Measurements from ENCODE around the gene ZNF24.

Gene ZNF24

GRCh38 chr18:35352778-35353177 is 8.6 kb upstream of the ZNF24 start:
- Histone ChIP-seq H3K9me3 (ENCODE audit: insufficient read depth, low read length, severe bottlenecking) (peaks cover 12% of the 10 kb centered on the region), H3K4me2 (ENCODE audit: insufficient read depth, low read length) (no peak overlapping the region), H3K27me3 (ENCODE audit: insufficient read depth, low read length, poor library complexity) (no peaks in the 10 kb centered on the region)

GRCh38 chr18:35352283-35352682 is 8.1 kb upstream of the ZNF24 start:
- no peaks in the 10 kb centered on the region for H3K79me2 ChIP-seq (ENCODE audit: insufficient read depth, low read length)
- H3K4me2 ChIP-seq (ENCODE audit: insufficient read depth, low read length) = no peak overlapping the region
- TF ChIP-seq EZH2 (IDR thresholded peaks at IDR 0.05; ENCODE audit: borderline replicate concordance, low read depth, low read length, severe bottlenecking) (no peak), CTCF (IDR thresholded peaks at IDR 0.05; ENCODE audit: borderline replicate concordance, extremely low read depth, low read length, poor library complexity, severe bottlenecking) (no peak)
- no peak overlapping the region for H3K9ac ChIP-seq (ENCODE audit: low read depth, low read length)
- H4K20me1 ChIP-seq (ENCODE audit: insufficient read depth, low read length) = no peaks in the 10 kb centered on the region
- H3K9me3 ChIP-seq (ENCODE audit: insufficient read depth, low read length, severe bottlenecking) = peaks cover 12% of the 10 kb centered on the region
- H3K36me3 ChIP-seq (ENCODE audit: insufficient read depth, low read length) = no peaks in the 10 kb centered on the region
- no peaks in the 10 kb centered on the region for H3K4me1 ChIP-seq (ENCODE audit: insufficient read depth, low read length)
- no peak overlapping the region for H2AFZ ChIP-seq (ENCODE audit: low read depth, low read length)
- no peaks in the 10 kb centered on the region for H3K27me3 ChIP-seq (ENCODE audit: insufficient read depth, low read length, poor library complexity)
- ATAC-seq (ENCODE audit: insufficient read depth, low read depth) (no peak), DNase-seq (no peak)
- H3K4me3 ChIP-seq (ENCODE audit: low read depth in 1 of 2, low read length in 2 of 2) = no peak overlapping the region
- no peak overlapping the region for H3K27ac ChIP-seq (ENCODE audit: low read length)

More at GRCh38 chr18:35352778-35353177, 8.6 kb upstream of the ZNF24 start:
- Histone ChIP-seq H3K4me1 (ENCODE audit: insufficient read depth, low read length) (no peaks in the 10 kb centered on the region), H4K20me1 (ENCODE audit: insufficient read depth, low read length) (no peaks in the 10 kb centered on the region), H3K27ac (ENCODE audit: low read length) (no peak overlapping the region), H3K9ac (ENCODE audit: low read depth, low read length) (no peak overlapping the region), H3K79me2 (ENCODE audit: insufficient read depth, low read length) (no peaks in the 10 kb centered on the region), H3K36me3 (ENCODE audit: insufficient read depth, low read length) (no peaks in the 10 kb centered on the region), H2AFZ (ENCODE audit: low read depth, low read length) (no peak overlapping the region), H3K4me3 (ENCODE audit: low read depth in 1 of 2, low read length in 2 of 2) (no peak overlapping the region)
- DNase-seq = no peak
- TF ChIP-seq CTCF (IDR thresholded peaks at IDR 0.05; ENCODE audit: borderline replicate concordance, extremely low read depth, low read length, poor library complexity, severe bottlenecking) (no peak), EZH2 (IDR thresholded peaks at IDR 0.05; ENCODE audit: borderline replicate concordance, low read depth, low read length, severe bottlenecking) (no peak)
- no peak for ATAC-seq (ENCODE audit: insufficient read depth, low read depth)

GRCh38 chr18:35348001-35348400 is 3.8 kb upstream of the ZNF24 start:
- DNase-seq (no peak), ATAC-seq (ENCODE audit: insufficient read depth, low read depth) (no peak)
- Histone ChIP-seq H2AFZ (ENCODE audit: low read depth, low read length) (no peak overlapping the region), H4K20me1 (ENCODE audit: insufficient read depth, low read length) (peaks cover 8% of the 10 kb centered on the region), H3K79me2 (ENCODE audit: insufficient read depth, low read length) (peaks cover 16% of the 10 kb centered on the region), H3K9ac (ENCODE audit: low read depth, low read length) (no peak overlapping the region), H3K36me3 (ENCODE audit: insufficient read depth, low read length) (peaks cover 3% of the 10 kb centered on the region; the same call in 1 of the 2 replicates), H3K27me3 (ENCODE audit: insufficient read depth, low read length, poor library complexity) (no peaks in the 10 kb centered on the region), H3K4me1 (ENCODE audit: insufficient read depth, low read length) (peaks cover 15% of the 10 kb centered on the region), H3K4me2 (ENCODE audit: insufficient read depth, low read length) (no peak overlapping the region), H3K27ac (ENCODE audit: low read length) (no peak overlapping the region), H3K4me3 (ENCODE audit: low read depth in 1 of 2, low read length in 2 of 2) (no peak overlapping the region), H3K9me3 (ENCODE audit: insufficient read depth, low read length, severe bottlenecking) (peaks cover 12% of the 10 kb centered on the region)
- TF ChIP-seq CTCF (IDR thresholded peaks at IDR 0.05; ENCODE audit: borderline replicate concordance, extremely low read depth, low read length, poor library complexity, severe bottlenecking) = no peak
- no peak for TF ChIP-seq EZH2 (IDR thresholded peaks at IDR 0.05; ENCODE audit: borderline replicate concordance, low read depth, low read length, severe bottlenecking)

- H3K4me1 ChIP-seq (ENCODE audit: insufficient read depth, low read length) = peaks cover 26% of the 10 kb centered on the region
- no peak overlapping the region for H2AFZ ChIP-seq (ENCODE audit: low read depth, low read length)
- H3K79me2 ChIP-seq (ENCODE audit: insufficient read depth, low read length) = peaks cover 36% of the 10 kb centered on the region
- no peak overlapping the region for H3K4me3 ChIP-seq (ENCODE audit: low read depth in 1 of 2, low read length in 2 of 2)
- H3K36me3 ChIP-seq (ENCODE audit: insufficient read depth, low read length) = peaks cover 14% of the 10 kb centered on the region
- peaks cover 26% of the 10 kb centered on the region for H4K20me1 ChIP-seq (ENCODE audit: insufficient read depth, low read length)
- no peak overlapping the region for H3K4me2 ChIP-seq (ENCODE audit: insufficient read depth, low read length)
- no peak for DNase-seq
- no peak overlapping the region for H3K27ac ChIP-seq (ENCODE audit: low read length)
- no peak for ATAC-seq (ENCODE audit: insufficient read depth, low read depth)
- no peaks in the 10 kb centered on the region for H3K27me3 ChIP-seq (ENCODE audit: insufficient read depth, low read length, poor library complexity)
- no peak overlapping the region for H3K9ac ChIP-seq (ENCODE audit: low read depth, low read length)
- H3K9me3 ChIP-seq (ENCODE audit: insufficient read depth, low read length, severe bottlenecking) = no peaks in the 10 kb centered on the region
- no peak for TF ChIP-seq CTCF (IDR thresholded peaks at IDR 0.05; ENCODE audit: borderline replicate concordance, extremely low read depth, low read length, poor library complexity, severe bottlenecking)
- TF ChIP-seq EZH2 (IDR thresholded peaks at IDR 0.05; ENCODE audit: borderline replicate concordance, low read depth, low read length, severe bottlenecking) = no peak
These were observed 1.7 kb upstream of the ZNF24 start for GRCh38 chr18:35345950-35346349.
